Epithelial cell of esophagus (primary cell): Measurements from ENCODE around the gene WDPCP.
A peak's percentile ranks its signal among the peaks of the same experiment; 100 is the strongest.
"Not testable (repeated sequence)": the region's sequence is repeated elsewhere in the genome, so short reads cannot be mapped to it uniquely, and the experiment has no call there.

Source experiments
- DNase-seq: peaks from one replicate; pipeline ENCODE4 v3.0.0; 2010; ENCODE audit warnings: low read depth
- H3K4me3 ChIP-seq: 2 replicates; pipeline ENCODE4 v1.5.1; 2011; ENCODE audit warnings: mild to moderate bottlenecking, low read length, control low read depth
- TF ChIP-seq, protein P1 (sequence below): IDR thresholded peaks from 2 replicates; pipeline ENCODE4 v1.5.1; 2011; ENCODE audit warnings: low read depth, mild to moderate bottlenecking, low read length, control low read depth, inconsistent platforms; ENCODE audit not compliant: insufficient read depth; ENCODE audit errors: missing control alignments

The WDPCP gene

DNA sequence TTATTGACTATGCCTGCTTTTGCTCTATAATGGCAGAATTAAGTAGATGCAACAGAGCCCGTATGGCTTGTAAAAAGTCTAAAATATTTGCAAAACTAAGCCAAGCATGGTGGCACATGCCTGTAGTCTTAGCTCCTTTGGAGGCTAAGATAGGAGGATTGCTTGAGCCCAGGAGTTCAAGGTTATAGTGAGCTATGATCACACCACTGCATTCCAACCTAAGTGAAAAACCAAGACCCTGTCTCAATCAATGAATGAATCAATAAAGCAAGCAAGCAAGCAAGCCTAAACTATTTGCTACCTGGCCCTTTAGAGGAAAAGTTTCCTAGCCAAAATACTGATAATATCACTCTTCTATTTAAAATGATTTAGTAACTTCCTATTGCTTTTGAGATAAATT is 277.7 kb downstream of the WDPCP start:
- DNase-seq, result no peak
- TF ChIP-seq, protein P1, sequence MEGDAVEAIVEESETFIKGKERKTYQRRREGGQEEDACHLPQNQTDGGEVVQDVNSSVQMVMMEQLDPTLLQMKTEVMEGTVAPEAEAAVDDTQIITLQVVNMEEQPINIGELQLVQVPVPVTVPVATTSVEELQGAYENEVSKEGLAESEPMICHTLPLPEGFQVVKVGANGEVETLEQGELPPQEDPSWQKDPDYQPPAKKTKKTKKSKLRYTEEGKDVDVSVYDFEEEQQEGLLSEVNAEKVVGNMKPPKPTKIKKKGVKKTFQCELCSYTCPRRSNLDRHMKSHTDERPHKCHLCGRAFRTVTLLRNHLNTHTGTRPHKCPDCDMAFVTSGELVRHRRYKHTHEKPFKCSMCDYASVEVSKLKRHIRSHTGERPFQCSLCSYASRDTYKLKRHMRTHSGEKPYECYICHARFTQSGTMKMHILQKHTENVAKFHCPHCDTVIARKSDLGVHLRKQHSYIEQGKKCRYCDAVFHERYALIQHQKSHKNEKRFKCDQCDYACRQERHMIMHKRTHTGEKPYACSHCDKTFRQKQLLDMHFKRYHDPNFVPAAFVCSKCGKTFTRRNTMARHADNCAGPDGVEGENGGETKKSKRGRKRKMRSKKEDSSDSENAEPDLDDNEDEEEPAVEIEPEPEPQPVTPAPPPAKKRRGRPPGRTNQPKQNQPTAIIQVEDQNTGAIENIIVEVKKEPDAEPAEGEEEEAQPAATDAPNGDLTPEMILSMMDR, result no peak
- no peak overlapping the region for H3K4me3 ChIP-seq

GRCh38 chr2:63301481-63301880 is 286.8 kb downstream of the WDPCP start:
- DNase-seq, result no peak
- no peak overlapping the region for H3K4me3 ChIP-seq
- TF ChIP-seq, protein P1, result no peak

GRCh38 chr2:63300835-63301234 is 287.4 kb downstream of the WDPCP start:
- no peak overlapping the region for H3K4me3 ChIP-seq
- no peak for DNase-seq
- TF ChIP-seq, protein P1, result peak; percentile 16

GRCh38 chr2:63287956-63288355 is 300.3 kb downstream of the WDPCP start:
- no peak for DNase-seq
- H3K4me3 ChIP-seq, result no peak overlapping the region
- TF ChIP-seq, protein P1, result no peak

DNA sequence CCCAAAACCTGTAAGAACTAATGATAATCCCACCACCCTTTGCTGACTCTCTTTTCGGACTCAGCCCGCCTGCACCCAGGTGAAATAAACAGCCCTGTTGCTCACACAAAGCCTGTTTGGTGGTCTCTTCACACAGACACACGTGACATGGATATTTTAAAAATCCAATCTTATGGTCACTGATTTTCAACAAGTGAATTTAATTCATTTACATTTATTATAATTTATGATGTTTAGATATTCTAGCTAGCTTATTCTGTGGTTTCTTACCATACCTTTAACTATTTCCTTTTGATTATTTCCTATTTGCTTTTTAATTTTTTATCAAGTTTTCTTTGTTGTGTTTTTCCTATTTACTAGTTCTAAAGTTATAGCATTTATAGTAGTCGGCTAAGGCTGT is 301.8 kb downstream of the WDPCP start:
- not testable (repeated sequence) for DNase-seq, H3K4me3 ChIP-seq

DNA sequence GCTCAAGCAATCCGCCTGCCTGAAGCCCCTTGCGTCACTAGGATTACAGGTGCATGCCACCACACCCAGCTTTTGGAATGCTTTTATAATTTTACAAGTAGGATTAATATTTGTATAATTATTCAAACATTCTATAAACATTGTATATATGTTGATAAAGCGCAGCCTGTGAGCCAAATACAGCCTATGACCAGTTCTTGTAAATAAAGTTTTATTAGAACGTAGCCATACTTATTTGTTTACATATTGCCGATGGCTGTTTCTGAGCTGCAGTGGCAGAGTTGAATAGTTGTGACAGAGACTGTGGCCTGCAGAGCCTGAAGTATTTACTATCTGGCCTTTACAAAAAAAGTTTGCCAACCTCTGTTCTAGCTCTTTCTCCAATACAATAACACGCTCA is 305.0 kb downstream of the WDPCP start:
- DNase-seq, result no peak
- TF ChIP-seq, protein P1, result no peak

DNA sequence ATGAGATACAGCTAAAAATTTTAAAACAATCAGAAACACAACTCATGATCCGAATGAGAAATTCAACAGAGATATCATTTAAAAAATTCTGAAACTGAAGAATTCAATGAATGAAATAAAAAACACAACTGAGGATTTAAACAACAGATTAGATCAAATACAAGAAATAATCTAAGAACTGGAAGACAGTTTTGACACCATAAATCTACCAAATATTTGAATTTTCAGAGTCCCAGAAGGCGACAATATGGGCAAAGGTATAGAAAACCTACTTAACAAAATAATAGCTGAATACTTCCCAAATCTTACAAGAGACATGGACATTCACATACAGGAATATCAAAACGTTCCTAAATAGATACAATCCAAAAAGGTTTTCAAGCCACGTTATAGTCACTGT is 315.7 kb downstream of the WDPCP start:
- H3K4me3 ChIP-seq, result no peak overlapping the region
- TF ChIP-seq, protein P1, result no peak
- DNase-seq, result no peak

More for the DNA sequence above, 305.0 kb downstream of the WDPCP start:
- H3K4me3 ChIP-seq, result no peak overlapping the region
